ENCODE data around the gene HSD3B2. TPM values are rescaled to one million over a fixed set of nuclear protein-coding genes. Genes with fewer than 3 reads are reported as not detected.

Gene HSD3B2
- total RNA-seq, 1 experiment from 2014 or later, result not detected

DNA sequence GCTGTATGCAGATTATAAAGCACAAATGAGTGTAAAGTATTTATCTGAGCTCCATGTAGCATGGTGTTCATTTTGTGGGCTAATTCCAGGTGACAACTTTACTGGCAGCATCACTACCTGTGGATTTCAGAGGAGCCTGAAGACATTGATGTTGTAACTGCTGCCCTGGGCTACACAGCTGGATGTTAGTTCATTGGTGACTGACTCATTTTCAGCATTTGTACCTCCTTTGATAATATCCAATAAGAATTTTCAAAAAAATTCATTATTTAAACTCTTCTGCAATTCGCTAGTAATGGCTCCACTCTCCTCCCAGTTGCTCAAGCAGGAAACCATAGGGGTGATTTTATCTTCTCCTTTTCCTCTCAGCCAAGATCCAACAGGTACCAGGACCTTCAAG is 54.8 kb downstream of the HSD3B2 start:
- Mint-ChIP-seq H3K36me3 (ENCODE audit: insufficient read depth in 1 of 3, low read depth in 3 of 3) (no peaks in the 10 kb centered on the region), H3K9me3 (no peaks in the 10 kb centered on the region), H3K4me1 (peaks cover 3 to 11% of the 10 kb centered on the region in 2 experiments; a peak in 3 of 4 replicates), H3K27ac (no peak overlapping the region), H3K27me3 (ENCODE audit: low read depth) (peaks cover 5% of the 10 kb centered on the region), H3K4me3 (no peak overlapping the region)
- no peak overlapping the region for H2BK15ac ChIP-seq (ENCODE audit: low read depth, low read length)
- no peak overlapping the region for H3K23ac ChIP-seq (ENCODE audit: insufficient read length, low read depth, low read length)
- no peak overlapping the region for H2BK120ac ChIP-seq (ENCODE audit: low read depth, low read length, poor library complexity, severe bottlenecking)
- no peak overlapping the region for H3T11ph ChIP-seq (ENCODE audit: low read length)
- H2BK20ac ChIP-seq (ENCODE audit: low read depth, low read length, poor library complexity, severe bottlenecking), result no peak overlapping the region
- no peaks in the 10 kb centered on the region for H3K23me2 ChIP-seq (ENCODE audit: insufficient read length, low read depth, low read length, poor library complexity, severe bottlenecking)
- no peak overlapping the region for H3K9ac ChIP-seq (ENCODE audit: extremely low read depth, insufficient read length, low read length)
- TF ChIP-seq, protein P1, sequence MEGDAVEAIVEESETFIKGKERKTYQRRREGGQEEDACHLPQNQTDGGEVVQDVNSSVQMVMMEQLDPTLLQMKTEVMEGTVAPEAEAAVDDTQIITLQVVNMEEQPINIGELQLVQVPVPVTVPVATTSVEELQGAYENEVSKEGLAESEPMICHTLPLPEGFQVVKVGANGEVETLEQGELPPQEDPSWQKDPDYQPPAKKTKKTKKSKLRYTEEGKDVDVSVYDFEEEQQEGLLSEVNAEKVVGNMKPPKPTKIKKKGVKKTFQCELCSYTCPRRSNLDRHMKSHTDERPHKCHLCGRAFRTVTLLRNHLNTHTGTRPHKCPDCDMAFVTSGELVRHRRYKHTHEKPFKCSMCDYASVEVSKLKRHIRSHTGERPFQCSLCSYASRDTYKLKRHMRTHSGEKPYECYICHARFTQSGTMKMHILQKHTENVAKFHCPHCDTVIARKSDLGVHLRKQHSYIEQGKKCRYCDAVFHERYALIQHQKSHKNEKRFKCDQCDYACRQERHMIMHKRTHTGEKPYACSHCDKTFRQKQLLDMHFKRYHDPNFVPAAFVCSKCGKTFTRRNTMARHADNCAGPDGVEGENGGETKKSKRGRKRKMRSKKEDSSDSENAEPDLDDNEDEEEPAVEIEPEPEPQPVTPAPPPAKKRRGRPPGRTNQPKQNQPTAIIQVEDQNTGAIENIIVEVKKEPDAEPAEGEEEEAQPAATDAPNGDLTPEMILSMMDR (conservative IDR thresholded peaks at IDR 0.05), result no peak
- no peaks in the 10 kb centered on the region for H3K27me3 ChIP-seq (ENCODE audit: insufficient read depth, low read length)
- no peak overlapping the region for H2AK5ac ChIP-seq (ENCODE audit: insufficient read length, low read length)
- no peak overlapping the region for H4K91ac ChIP-seq (ENCODE audit: insufficient read length, low read depth, low read length)
- H3K27ac ChIP-seq (ENCODE audit: insufficient read length, low read depth, low read length), result no peak overlapping the region
- WGBS (ENCODE audit: extremely low coverage, insufficient read length, low lambda C conversion rate), result no CpG with 5 or more reads among the region's 1 CpG
- no peak overlapping the region for H2BK12ac ChIP-seq (ENCODE audit: insufficient read length, low read depth, low read length)
- no peak overlapping the region for H2BK5ac ChIP-seq (ENCODE audit: insufficient read length, low read length)
- H3K4me1 ChIP-seq (ENCODE audit: insufficient read depth, low read length), result peaks cover 3% of the 10 kb centered on the region; the same call in 1 of the 2 replicates
- H3K9me3 ChIP-seq (ENCODE audit: control insufficient read depth, low read depth, low read length), result no peaks in the 10 kb centered on the region
- H3K79me2 ChIP-seq (ENCODE audit: insufficient read depth, low read length), result no peaks in the 10 kb centered on the region
- no peak overlapping the region for H4K5ac ChIP-seq (ENCODE audit: insufficient read length, low read depth, low read length)
- no peak overlapping the region for H3K56ac ChIP-seq (ENCODE audit: insufficient read length, low read depth, low read length)
- H3K4ac ChIP-seq (ENCODE audit: low read depth, low read length), result no peak overlapping the region
- no peak overlapping the region for H3K14ac ChIP-seq (ENCODE audit: insufficient read depth, low read length)
- H3K18ac ChIP-seq (ENCODE audit: insufficient read length, low read depth, low read length), result no peak overlapping the region
- no peaks in the 10 kb centered on the region for H3K79me1 ChIP-seq (ENCODE audit: insufficient read depth, low read depth, low read length, poor library complexity, severe bottlenecking)
- no peak for DNase-seq
- no peak overlapping the region for H2AFZ ChIP-seq (ENCODE audit: low read length)
- H4K8ac ChIP-seq (replicated peaks; ENCODE audit: insufficient read length, low read depth, low read length), result no peak overlapping the region
- no peak overlapping the region for H3K4me2 ChIP-seq (ENCODE audit: insufficient read depth, insufficient read length, low read length)
- H4K20me1 ChIP-seq (ENCODE audit: control insufficient read depth, insufficient read depth, insufficient read length), result no peaks in the 10 kb centered on the region
